HepG2 (cell line): ENCODE measurements around the gene TBC1D19. TPM values are rescaled to one million over a fixed set of nuclear protein-coding genes. Genes with fewer than 3 reads are reported as not detected.
A peak's percentile ranks its signal among the peaks of the same experiment; 100 is the strongest.

Experiments used
- ARID3A ChIP-seq: IDR thresholded peaks from 2 replicates; pipeline ENCODE4 v1.6.1; 2012; ENCODE audit warnings: low read depth, low read length, improper control_type of control experiment
- EEA1 ChIP-seq: sonication (generic); formaldehyde crosslinking; IDR thresholded peaks from 2 replicates; pipeline ENCODE4 v1.5.1; 2020; ENCODE audit warnings: mild to moderate bottlenecking, missing genetic modification reagents, borderline replicate concordance
- FLYWCH1 ChIP-seq: sonication (generic); formaldehyde crosslinking; IDR thresholded peaks from 2 replicates; pipeline ENCODE4 v1.8.1; 2023; ENCODE audit warnings: mild to moderate bottlenecking, missing genetic modification reagents
- HNF1A ChIP-seq, 2 experiments: sonication (generic) in 1 of 2; formaldehyde crosslinking in 1 of 2; IDR thresholded peaks; 2 replicates each; pipeline versions ENCODE4 v1.4.0 to v1.6.1; 2016 to 2020; ENCODE audit warnings: borderline replicate concordance in 1 of 2, low read depth in 1 of 2, mild to moderate bottlenecking in 1 of 2, missing genetic modification reagents in 1 of 2
- JUND ChIP-seq: sonication (generic); formaldehyde crosslinking; IDR thresholded peaks from 2 replicates; pipeline ENCODE4 v1.8.0; 2022; ENCODE audit warnings: mild to moderate bottlenecking, missing genetic modification reagents
- NR2F2 ChIP-seq: IDR thresholded peaks from 2 replicates; pipeline ENCODE4 v1.6.1; 2012; ENCODE audit warnings: low read depth, inconsistent platforms, borderline replicate concordance
- RARA ChIP-seq: IDR thresholded peaks from 2 replicates; pipeline ENCODE4 v1.6.1; 2016; ENCODE audit warnings: missing genetic modification reagents, missing compliant biosample characterization
- SSRP1 ChIP-seq: IDR thresholded peaks from 2 replicates; pipeline ENCODE4 v1.6.1; 2016; ENCODE audit warnings: control low read depth
- XRCC5 ChIP-seq: fragments of 200-400 bp; formaldehyde crosslinking; optimal IDR thresholded peaks from 2 replicates; pipeline ENCODE3; 2017; ENCODE audit warnings: mild to moderate bottlenecking, low read length
- ZFP36L2 ChIP-seq: sonication (generic); formaldehyde crosslinking; IDR thresholded peaks from 2 replicates; pipeline ENCODE4 v1.4.0; 2020; ENCODE audit warnings: missing genetic modification reagents
- ZNF224 ChIP-seq: sonication (generic); formaldehyde crosslinking; IDR thresholded peaks from 2 replicates; pipeline ENCODE4 v1.5.0; 2020; ENCODE audit warnings: mild to moderate bottlenecking, missing genetic modification reagents
- ZNF652 ChIP-seq: IDR thresholded peaks from 2 replicates; pipeline ENCODE4 v1.6.1; 2016; ENCODE audit warnings: low read depth, borderline replicate concordance
- ZNF891 ChIP-seq: sonication (generic); formaldehyde crosslinking; IDR thresholded peaks from 2 replicates; pipeline ENCODE4 v1.5.0; 2020; ENCODE audit warnings: mild to moderate bottlenecking, missing genetic modification reagents
- polyA plus RNA-seq, 8 experiments: library from polyadenylated mRNA; depleted of rRNA in 3 of 8; stranded (reverse) in 7 of 8; unstranded in 1 of 8; fragments of >200 nt; fragmentation: Illumina TruSeq in 4 of 8; extraction: Trizol in 4 of 8; gene quantifications; 2 replicates each; pipeline versions ENCODE4 v1.2.1 to v1.2.3, GENCODE V29; 2011 to 2016; ENCODE audit warnings: low read depth in 4 of 8, missing spikeins in 1 of 8, mixed read lengths in 1 of 8; ENCODE audit not compliant: insufficient read depth in 1 of 8
- total RNA-seq, 5 experiments: library from RNA; depleted of rRNA; stranded (reverse); fragments of >200 nt; fragmentation: Illumina TruSeq; extraction: Trizol; gene quantifications; 2 replicates each; pipeline ENCODE4 v1.2.3, GENCODE V29; 2016; ENCODE audit warnings: low read depth in 1 of 5
- TF ChIP-seq, protein P1 (sequence below): IDR thresholded peaks from 2 replicates; pipeline ENCODE4 v1.6.1; 2016; ENCODE audit warnings: missing compliant biosample characterization, missing genetic modification reagents, borderline replicate concordance
- TF ChIP-seq, protein P2 (sequence below): sonication (generic); formaldehyde crosslinking; conservative IDR thresholded peaks from 2 replicates; pipeline ENCODE4 v1.4.0; 2020; ENCODE audit warnings: missing genetic modification reagents
- TF ChIP-seq, protein P3 (sequence below): sonication (generic); formaldehyde crosslinking; IDR thresholded peaks from 2 replicates; pipeline ENCODE4 v1.4.0; 2020; ENCODE audit warnings: missing genetic modification reagents

The TBC1D19 gene
- total and polyA plus RNA-seq, 2 of the 13 experiments (the other 11 are each of a cell fraction or from before 2014, with no cell fraction given): 1.6 to 3.5 TPM

DNA sequence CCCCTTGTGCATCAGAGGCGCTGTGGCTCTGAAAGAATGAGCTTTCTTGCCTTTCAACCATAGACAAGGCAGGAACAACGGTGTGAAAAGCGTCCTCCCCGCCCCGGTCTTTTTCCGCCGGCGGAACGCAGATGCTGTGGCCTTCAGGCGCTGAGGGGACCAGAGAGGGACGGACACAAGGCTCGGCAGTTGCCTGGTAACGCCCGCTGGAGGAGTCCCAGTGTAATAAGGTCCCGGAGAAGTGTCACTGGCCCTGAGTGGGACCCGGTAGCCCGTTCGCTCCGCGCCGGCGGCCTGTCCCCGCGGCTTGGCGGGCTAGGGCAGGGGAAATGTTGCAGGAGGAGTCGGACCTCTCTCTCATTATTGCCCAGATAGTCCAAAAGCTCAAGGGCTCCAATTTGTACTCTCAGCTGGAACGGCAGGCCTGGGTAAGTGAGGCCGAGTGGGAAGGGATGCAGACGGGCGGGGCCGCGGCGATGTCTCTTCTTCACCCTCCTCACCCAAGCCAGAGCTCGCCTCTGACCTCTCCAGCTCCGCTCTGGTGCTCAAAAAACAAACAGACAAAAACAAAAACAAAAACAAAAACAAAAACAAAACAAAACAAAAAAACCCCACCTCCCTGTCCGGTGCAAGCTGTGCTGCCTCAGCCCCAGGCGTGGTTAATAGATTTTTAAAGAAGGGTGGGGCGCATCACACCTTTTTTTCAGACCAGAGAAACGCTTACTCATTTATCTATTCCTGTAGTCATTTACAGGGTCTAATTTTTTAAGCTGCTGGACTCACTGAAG, at the start of gene TBC1D19 (continued):
- TF ChIP-seq JUND (CRISPR knock-in tag) (peak; percentile 75; the same call in 1 of the 2 replicates), ARID3A (no peak), XRCC5 (peak; percentile 100), ZNF224 (CRISPR knock-in tag) (peak; percentile 84), HNF1A (IDR thresholded peaks at IDR 0.05; ENCODE audit: low read depth) (no peak), HNF1A (CRISPR knock-in tag; IDR thresholded peaks at IDR 0.05; ENCODE audit: borderline replicate concordance) (no peak), RARA (CRISPR knock-in tag) (peak; percentile 36; the same call in 1 of the 2 replicates), SSRP1 (CRISPR knock-in tag) (peak; percentile 89; the same call in 1 of the 2 replicates), ZNF652 (CRISPR knock-in tag) (no peak), EEA1 (CRISPR knock-in tag) (no peak), FLYWCH1 (CRISPR knock-in tag) (no peak), NR2F2 (peak; percentile 15; the same call in 1 of the 2 replicates), ZFP36L2 (CRISPR knock-in tag) (no peak), ZNF891 (CRISPR knock-in tag) (peak; percentile 91)
- TF ChIP-seq, protein P1, sequence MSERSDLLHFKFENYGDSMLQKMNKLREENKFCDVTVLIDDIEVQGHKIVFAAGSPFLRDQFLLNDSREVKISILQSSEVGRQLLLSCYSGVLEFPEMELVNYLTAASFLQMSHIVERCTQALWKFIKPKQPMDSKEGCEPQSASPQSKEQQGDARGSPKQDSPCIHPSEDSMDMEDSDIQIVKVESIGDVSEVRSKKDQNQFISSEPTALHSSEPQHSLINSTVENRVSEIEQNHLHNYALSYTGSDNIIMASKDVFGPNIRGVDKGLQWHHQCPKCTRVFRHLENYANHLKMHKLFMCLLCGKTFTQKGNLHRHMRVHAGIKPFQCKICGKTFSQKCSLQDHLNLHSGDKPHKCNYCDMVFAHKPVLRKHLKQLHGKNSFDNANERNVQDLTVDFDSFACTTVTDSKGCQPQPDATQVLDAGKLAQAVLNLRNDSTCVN: peak; percentile 83; the same call in 1 of the 2 replicates
- TF ChIP-seq, protein P2, sequence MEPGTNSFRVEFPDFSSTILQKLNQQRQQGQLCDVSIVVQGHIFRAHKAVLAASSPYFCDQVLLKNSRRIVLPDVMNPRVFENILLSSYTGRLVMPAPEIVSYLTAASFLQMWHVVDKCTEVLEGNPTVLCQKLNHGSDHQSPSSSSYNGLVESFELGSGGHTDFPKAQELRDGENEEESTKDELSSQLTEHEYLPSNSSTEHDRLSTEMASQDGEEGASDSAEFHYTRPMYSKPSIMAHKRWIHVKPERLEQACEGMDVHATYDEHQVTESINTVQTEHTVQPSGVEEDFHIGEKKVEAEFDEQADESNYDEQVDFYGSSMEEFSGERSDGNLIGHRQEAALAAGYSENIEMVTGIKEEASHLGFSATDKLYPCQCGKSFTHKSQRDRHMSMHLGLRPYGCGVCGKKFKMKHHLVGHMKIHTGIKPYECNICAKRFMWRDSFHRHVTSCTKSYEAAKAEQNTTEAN: no peak
- TF ChIP-seq, protein P3, sequence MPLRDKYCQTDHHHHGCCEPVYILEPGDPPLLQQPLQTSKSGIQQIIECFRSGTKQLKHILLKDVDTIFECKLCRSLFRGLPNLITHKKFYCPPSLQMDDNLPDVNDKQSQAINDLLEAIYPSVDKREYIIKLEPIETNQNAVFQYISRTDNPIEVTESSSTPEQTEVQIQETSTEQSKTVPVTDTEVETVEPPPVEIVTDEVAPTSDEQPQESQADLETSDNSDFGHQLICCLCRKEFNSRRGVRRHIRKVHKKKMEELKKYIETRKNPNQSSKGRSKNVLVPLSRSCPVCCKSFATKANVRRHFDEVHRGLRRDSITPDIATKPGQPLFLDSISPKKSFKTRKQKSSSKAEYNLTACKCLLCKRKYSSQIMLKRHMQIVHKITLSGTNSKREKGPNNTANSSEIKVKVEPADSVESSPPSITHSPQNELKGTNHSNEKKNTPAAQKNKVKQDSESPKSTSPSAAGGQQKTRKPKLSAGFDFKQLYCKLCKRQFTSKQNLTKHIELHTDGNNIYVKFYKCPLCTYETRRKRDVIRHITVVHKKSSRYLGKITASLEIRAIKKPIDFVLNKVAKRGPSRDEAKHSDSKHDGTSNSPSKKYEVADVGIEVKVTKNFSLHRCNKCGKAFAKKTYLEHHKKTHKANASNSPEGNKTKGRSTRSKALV (CRISPR knock-in tag): 0 out of 2 replicates have a peak, but pooled peaks have one; percentile 42
